ENCODE results near the gene AMZ1.

- TF ChIP-seq CTCF (IDR thresholded peaks at IDR 0.05 in 8 of 11, conservative IDR thresholded peaks at IDR 0.05 in 3 of 11) (no peak), POLR2AphosphoS5 (IDR thresholded peaks at IDR 0.05) (no peak), POLR2A (IDR thresholded peaks at IDR 0.05) (no peak)
These were observed 29.1 kb upstream of the AMZ1 start for GRCh38 chr7:2658941-2659340.

Measured in spleen (tissue), 7 donors.